Psoas muscle (tissue), 8 donors: ENCODE data around the gene EMC10. TPM values are rescaled to one million over a fixed set of nuclear protein-coding genes. Genes with fewer than 3 reads are reported as not detected.
"Not testable (repeated sequence)": the region's sequence is repeated elsewhere in the genome, so short reads cannot be mapped to it uniquely, and the experiment has no call there.

Experiments used
- ATAC-seq, 4 donors: fragments of 200-7000 bp; cut with Tn5 transposase; one replicate each; pipeline ENCODE4 v1.9.1; 2020; ENCODE audit warnings: moderate library complexity in 3 of 4, mild to moderate bottlenecking in 2 of 4
- DNase-seq, 2 donors: peaks; one replicate each; pipeline ENCODE4 v3.0.0-alpha.2; 2020
- H3K27ac ChIP-seq: fragments of 200-600 bp; one replicate; pipeline ENCODE4 v1.8.0; 2022
- H3K27me3 ChIP-seq, 3 donors: fragments of 200-600 bp in 1 of 3; one replicate each; pipeline versions ENCODE4 v1.6.1 to v1.8.0; 2013 to 2022; ENCODE audit warnings: low read length in 2 of 3, mild to moderate bottlenecking in 2 of 3, moderate library complexity in 1 of 3; ENCODE audit not compliant: insufficient read depth in 3 of 3
- H3K36me3 ChIP-seq, 2 donors: fragments of 200-600 bp in 1 of 2; one replicate each; pipeline versions ENCODE4 v1.6.1 to v1.8.0; 2013 to 2022; ENCODE audit warnings: low read depth in 1 of 2, mild to moderate bottlenecking in 1 of 2, moderate library complexity in 1 of 2; ENCODE audit not compliant: insufficient read depth in 1 of 2
- H3K4me1 ChIP-seq: fragments of 200-600 bp; one replicate; pipeline ENCODE4 v1.8.0; 2022
- H3K4me3 ChIP-seq: fragments of 200-600 bp; one replicate; pipeline ENCODE4 v1.8.0; 2022; ENCODE audit warnings: mild to moderate bottlenecking
- H3K9me3 ChIP-seq: fragments of 200-600 bp; one replicate; pipeline ENCODE4 v1.8.0; 2022
- WGBS, 3 donors: extraction: QIAGEN DNeasy Blood & Tissue Kit; methylation state at CpG; one replicate each; pipeline versions ENCODE4 v1.1.6 to v1.1.7; 2013; 5-methylcytosine and 5-hydroxymethylcytosine counted together
- intact Hi-C, 2 donors: fragments of 100-400 bp; cut with DNase I; formaldehyde crosslinking; loops; one replicate each; pipeline versions ENCODE4 v1.11.0 to v1.14.2; 2022
- polyA plus RNA-seq, 3 donors: library from polyadenylated mRNA; stranded (reverse); fragments of 200-250 nt; gene quantifications; one replicate each; pipeline ENCODE4 v1.2.3, GENCODE V29; 2013
- total RNA-seq, 4 donors: library from RNA; stranded (reverse); fragmentation: NEBNext Ultra II Directional in 2 of 4; extraction: Animal tissue kit (Norgen Biotek cat#: 25700) in 2 of 4; gene quantifications; one replicate each; pipeline versions ENCODE4 v1.2.1 to v1.2.4, GENCODE V29; 2021 to 2023
- TF ChIP-seq, protein P1 (sequence below): fragments of 200-600 bp; IDR thresholded peaks from one replicate; pipeline ENCODE4 v1.8.0; 2022; ENCODE audit warnings: antibody characterized with exemption
- donor health status: healthy with polysubstance abuse.
- donor health status: DM: no; HTN: no; CAD: no; lungs with moderate emphysema.
- donor health status: Bipolar disorder and iron deficiency.
- donor health status: healthy.
- donor health status: DM: yes; HTN: yes; CAD: no.
- donor health status: DM: no; HTN: no; CAD: no.
- donor health status: DM: no; HTN: no; CAD: no.
- donor health status: DM: yes; HTN: yes; CAD: no.

Gene EMC10
- total and polyA plus RNA-seq, 7 donors: 32.6 to 47.5 (median 37.6) TPM

DNA sequence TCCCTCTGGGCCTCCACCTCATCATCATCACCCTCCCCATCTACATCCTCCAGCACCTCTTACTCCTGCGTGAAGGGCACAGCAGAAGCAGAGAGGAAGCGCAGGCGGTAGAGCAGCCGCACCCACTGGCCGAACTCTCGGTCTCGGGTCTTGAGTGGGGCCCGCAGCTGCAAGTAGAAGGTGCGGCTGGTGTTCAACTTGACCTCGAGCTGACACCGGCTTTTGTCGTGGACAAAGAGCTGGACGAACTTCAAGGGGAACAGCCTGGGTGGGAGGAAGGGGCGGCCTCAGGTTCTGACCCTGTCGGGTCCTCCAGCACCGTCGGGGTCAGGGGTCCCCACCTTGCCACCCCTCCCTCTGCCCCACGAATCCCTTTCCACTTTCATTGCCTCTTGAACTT is 8.7 kb upstream of the EMC10 start:
- Histone ChIP-seq H3K27ac (peak overlapping the region; percentile 82), H3K36me3 (peaks cover 0 to 16% of the 10 kb centered on the region in 2 donors), H3K27me3 (peaks cover 0 to 2% (median 0%) of the 10 kb centered on the region in 3 donors), H3K4me1 (peaks cover 9% of the 10 kb centered on the region), H3K4me3 (no peak overlapping the region), H3K9me3 (no peaks in the 10 kb centered on the region)
- DNase-seq (no peak), ATAC-seq (no peak)
- TF ChIP-seq, protein P1, sequence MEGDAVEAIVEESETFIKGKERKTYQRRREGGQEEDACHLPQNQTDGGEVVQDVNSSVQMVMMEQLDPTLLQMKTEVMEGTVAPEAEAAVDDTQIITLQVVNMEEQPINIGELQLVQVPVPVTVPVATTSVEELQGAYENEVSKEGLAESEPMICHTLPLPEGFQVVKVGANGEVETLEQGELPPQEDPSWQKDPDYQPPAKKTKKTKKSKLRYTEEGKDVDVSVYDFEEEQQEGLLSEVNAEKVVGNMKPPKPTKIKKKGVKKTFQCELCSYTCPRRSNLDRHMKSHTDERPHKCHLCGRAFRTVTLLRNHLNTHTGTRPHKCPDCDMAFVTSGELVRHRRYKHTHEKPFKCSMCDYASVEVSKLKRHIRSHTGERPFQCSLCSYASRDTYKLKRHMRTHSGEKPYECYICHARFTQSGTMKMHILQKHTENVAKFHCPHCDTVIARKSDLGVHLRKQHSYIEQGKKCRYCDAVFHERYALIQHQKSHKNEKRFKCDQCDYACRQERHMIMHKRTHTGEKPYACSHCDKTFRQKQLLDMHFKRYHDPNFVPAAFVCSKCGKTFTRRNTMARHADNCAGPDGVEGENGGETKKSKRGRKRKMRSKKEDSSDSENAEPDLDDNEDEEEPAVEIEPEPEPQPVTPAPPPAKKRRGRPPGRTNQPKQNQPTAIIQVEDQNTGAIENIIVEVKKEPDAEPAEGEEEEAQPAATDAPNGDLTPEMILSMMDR: no peak
- intact Hi-C loops: no loop called here
- WGBS, 3 donors: 69 to 89% (median 71%) methylated on average over 18 of the region's 18 CpGs

DNA sequence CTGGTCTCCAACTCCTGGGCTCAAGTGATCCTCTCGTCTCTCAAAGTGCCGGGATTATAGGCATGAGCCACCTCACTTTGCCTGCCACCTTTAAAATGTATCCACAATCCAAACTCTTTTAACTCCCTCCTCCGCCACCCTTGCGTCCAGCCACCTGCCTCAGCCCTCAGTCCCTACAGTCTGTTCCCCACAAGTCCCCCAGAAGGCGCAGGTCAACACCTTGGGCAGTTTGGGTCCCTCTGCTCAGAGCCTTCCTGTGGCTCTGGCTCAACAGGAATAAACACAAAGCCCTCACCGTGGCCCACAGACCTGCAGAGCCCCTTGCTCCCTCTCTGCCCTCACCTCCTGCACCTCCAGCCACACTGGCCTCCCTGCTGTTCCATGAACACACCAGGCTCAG is 7.5 kb upstream of the EMC10 start:
- WGBS, 3 donors: 53 to 76% (median 58%) methylated on average over 6 of the region's 6 CpGs
- no peak for ATAC-seq
- TF ChIP-seq, protein P1: no peak
- no peaks in the 10 kb centered on the region for H3K9me3 ChIP-seq
- DNase-seq: no peak
- peak overlapping the region; percentile 82 for H3K27ac ChIP-seq
- H3K27me3 ChIP-seq: peaks cover 0 to 2% (median 0%) of the 10 kb centered on the region in 3 donors
- intact Hi-C loops: no loop called here
- no peak overlapping the region for H3K4me3 ChIP-seq
- H3K36me3 ChIP-seq: peaks cover 0 to 10% of the 10 kb centered on the region in 2 donors
- peaks cover 9% of the 10 kb centered on the region for H3K4me1 ChIP-seq

DNA sequence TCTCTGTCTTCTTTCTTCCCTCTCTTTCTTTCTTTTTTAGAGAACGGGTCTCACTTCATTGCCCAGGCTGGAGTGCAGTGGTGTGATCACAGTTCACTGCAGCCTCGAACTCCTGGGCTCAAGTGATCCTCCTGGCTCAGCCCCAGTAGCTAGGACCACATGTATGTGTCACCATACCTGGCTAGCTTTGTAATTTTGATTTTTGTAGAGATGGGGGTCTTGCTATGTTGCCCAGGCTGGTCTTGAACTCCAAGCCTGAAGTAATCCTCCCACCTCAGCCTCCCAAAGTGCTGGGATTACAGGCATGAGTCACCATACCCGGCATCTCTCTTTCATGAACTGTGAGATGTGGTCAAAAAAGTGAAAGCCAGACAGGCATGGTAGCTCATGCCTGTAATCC is 3.0 kb upstream of the EMC10 start:
- intact Hi-C loops, H3K9me3 ChIP-seq, H3K4me3 ChIP-seq, H3K36me3 ChIP-seq, ATAC-seq, H3K27ac ChIP-seq, H3K4me1 ChIP-seq, H3K27me3 ChIP-seq: not testable (repeated sequence)
- 59 to 66% (median 62%) methylated on average over 3 of the region's 3 CpGs for WGBS, 3 donors
- DNase-seq: peak in 1 of 2 donors; percentile 9

DNA sequence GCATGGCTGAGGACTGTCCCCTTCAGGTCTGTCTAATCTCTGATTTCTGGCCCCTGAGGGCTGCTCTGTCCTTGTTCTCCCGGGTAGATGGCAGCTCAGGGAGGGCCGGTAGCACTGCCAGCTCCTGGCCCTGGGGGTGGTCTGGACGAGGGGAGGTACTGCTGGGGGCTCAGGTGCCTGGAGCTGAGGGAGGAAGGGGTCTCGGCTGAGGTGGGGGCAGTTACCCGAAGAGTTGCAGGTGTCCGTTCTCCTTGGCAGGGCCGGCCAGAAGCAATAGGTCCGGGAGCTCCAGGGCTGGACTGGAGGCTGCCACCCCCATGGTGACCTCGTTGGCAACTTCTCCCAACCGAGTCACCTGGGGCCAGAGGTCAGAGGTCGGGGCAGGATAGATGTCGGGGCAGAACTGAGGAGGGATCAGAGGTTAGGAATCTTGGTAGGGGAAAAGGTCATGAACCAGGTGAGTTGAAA is 1.2 kb upstream of the EMC10 start:
- no peak overlapping the region for H3K4me3 ChIP-seq
- 69 to 72% (median 71%) methylated on average over 12 of the region's 12 CpGs for WGBS, 3 donors
- H3K36me3 ChIP-seq: peaks cover 2 to 21% of the 10 kb centered on the region in 2 donors
- peaks cover 17% of the 10 kb centered on the region for H3K4me1 ChIP-seq
- no peaks in the 10 kb centered on the region for H3K27me3 ChIP-seq
- DNase-seq (peak in 1 of 2 donors; percentile 51), ATAC-seq (no peak)
- intact Hi-C loops: loop anchor here (5.0 kb wide), 2 partner anchors 37 to 108 kb away; partner anchors contain the start of genes ASPDH (in 1 of the 2), JOSD2 (in 1 of the 2) and NAPSA (in 1 of the 2)
- H3K27ac ChIP-seq: no peak overlapping the region
- H3K9me3 ChIP-seq: no peaks in the 10 kb centered on the region
- TF ChIP-seq, protein P1: no peak

DNA sequence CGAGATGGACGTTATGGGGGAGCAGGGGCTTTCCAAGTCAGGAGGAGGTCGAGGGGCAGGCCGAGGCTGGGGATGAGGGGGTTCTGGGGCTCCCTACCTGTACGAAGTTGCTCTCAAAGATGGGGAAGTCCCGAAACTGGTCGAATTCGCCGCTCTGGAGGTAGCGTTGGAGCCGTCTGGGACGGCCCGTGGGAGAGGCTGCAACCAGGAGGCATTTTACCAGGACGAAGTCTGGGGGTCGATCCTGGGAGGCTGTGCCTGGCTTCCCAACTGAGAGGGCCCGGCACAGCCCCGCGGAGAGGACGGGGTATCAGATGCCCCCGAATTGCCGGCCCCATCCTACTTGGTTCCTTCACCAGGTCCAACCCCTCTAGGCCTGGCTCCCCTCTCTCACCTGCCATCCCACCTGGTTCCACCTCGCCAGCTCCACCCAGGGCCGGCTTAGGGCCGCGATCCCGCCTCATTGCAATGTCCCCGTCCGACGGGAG is 527 bp upstream of the EMC10 start:
- TF ChIP-seq, protein P1: no peak

More for the DNA sequence above, 527 bp upstream of the EMC10 start:
- H3K27me3 ChIP-seq: no peaks in the 10 kb centered on the region
- DNase-seq (no peak), ATAC-seq (peak in 1 of 4 donors; percentile 12)
- peaks cover 17% of the 10 kb centered on the region for H3K4me1 ChIP-seq
- H3K27ac ChIP-seq: peak overlapping the region; percentile 84
- H3K4me3 ChIP-seq: peak overlapping the region; percentile 97
- intact Hi-C loops: loop anchor here (5.0 kb wide), 2 partner anchors 37 to 108 kb away; partner anchors contain the start of genes ASPDH (in 1 of the 2), JOSD2 (in 1 of the 2) and NAPSA (in 1 of the 2)
- H3K9me3 ChIP-seq: no peaks in the 10 kb centered on the region
- 61 to 66% (median 64%) methylated on average over 29 of the region's 29 CpGs for WGBS, 3 donors
- H3K36me3 ChIP-seq: peaks cover 4 to 27% of the 10 kb centered on the region in 2 donors
